Measurements from ENCODE around the gene CDK5RAP3. TPM values are rescaled to one million over a fixed set of nuclear protein-coding genes. Genes with fewer than 3 reads are reported as not detected.

CDK5RAP3 gene
- total RNA-seq, 1 experiment from 2014 or later: 255 TPM

DNA sequence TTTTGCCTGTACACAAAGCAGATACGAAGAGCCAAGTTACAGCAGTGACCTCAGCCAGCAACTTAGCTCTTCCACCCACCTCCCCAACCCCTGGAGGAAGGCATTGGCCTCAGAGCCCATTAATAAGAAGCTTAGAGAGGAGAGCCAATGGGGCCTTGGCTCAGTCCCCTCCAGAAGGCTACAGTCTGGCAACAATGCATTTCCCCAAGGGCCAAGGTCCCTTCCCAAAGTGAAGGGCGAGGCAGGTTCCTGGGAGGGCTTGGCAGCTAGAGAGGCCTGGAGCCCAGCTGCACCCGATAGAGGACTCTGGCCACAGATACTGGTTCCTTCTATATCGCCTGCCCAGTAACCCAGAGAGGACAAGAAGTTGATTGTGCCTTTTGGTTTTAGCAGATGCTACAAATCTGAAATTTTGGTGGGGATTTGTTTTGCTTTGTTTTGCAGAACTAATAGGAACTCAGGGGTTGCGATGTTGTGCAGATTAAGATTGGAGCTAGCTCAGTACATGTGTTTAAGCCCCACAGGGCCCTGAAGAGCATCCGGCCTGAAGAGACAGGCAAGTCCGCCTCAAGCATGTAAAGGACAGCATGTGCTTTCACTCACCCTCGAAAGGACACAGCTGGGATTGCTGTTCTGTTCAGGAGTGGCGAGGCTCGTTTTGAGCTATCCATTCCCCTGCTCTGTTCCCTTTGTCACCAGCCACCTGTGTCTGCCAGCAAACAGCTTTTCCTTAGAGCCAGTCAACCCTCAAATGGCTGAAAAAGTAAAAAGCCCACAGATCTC, 41.5 kb upstream of the CDK5RAP3 start:
- TF ChIP-seq EGR1 (IDR thresholded peaks at IDR 0.05; ENCODE audit: low read depth) (no peak), SRF (IDR thresholded peaks at IDR 0.05; ENCODE audit: low read depth) (no peak), ZFX (IDR thresholded peaks at IDR 0.05) (no peak), ZNF274 (IDR thresholded peaks at IDR 0.05; ENCODE audit: low read depth, low read length) (no peak), SP1 (IDR thresholded peaks at IDR 0.05; ENCODE audit: low read depth) (no peak)
- TF ChIP-seq, protein P1, sequence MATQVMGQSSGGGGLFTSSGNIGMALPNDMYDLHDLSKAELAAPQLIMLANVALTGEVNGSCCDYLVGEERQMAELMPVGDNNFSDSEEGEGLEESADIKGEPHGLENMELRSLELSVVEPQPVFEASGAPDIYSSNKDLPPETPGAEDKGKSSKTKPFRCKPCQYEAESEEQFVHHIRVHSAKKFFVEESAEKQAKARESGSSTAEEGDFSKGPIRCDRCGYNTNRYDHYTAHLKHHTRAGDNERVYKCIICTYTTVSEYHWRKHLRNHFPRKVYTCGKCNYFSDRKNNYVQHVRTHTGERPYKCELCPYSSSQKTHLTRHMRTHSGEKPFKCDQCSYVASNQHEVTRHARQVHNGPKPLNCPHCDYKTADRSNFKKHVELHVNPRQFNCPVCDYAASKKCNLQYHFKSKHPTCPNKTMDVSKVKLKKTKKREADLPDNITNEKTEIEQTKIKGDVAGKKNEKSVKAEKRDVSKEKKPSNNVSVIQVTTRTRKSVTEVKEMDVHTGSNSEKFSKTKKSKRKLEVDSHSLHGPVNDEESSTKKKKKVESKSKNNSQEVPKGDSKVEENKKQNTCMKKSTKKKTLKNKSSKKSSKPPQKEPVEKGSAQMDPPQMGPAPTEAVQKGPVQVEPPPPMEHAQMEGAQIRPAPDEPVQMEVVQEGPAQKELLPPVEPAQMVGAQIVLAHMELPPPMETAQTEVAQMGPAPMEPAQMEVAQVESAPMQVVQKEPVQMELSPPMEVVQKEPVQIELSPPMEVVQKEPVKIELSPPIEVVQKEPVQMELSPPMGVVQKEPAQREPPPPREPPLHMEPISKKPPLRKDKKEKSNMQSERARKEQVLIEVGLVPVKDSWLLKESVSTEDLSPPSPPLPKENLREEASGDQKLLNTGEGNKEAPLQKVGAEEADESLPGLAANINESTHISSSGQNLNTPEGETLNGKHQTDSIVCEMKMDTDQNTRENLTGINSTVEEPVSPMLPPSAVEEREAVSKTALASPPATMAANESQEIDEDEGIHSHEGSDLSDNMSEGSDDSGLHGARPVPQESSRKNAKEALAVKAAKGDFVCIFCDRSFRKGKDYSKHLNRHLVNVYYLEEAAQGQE (IDR thresholded peaks at IDR 0.05; ENCODE audit: low read depth): no peak
- TF ChIP-seq, protein P2, sequence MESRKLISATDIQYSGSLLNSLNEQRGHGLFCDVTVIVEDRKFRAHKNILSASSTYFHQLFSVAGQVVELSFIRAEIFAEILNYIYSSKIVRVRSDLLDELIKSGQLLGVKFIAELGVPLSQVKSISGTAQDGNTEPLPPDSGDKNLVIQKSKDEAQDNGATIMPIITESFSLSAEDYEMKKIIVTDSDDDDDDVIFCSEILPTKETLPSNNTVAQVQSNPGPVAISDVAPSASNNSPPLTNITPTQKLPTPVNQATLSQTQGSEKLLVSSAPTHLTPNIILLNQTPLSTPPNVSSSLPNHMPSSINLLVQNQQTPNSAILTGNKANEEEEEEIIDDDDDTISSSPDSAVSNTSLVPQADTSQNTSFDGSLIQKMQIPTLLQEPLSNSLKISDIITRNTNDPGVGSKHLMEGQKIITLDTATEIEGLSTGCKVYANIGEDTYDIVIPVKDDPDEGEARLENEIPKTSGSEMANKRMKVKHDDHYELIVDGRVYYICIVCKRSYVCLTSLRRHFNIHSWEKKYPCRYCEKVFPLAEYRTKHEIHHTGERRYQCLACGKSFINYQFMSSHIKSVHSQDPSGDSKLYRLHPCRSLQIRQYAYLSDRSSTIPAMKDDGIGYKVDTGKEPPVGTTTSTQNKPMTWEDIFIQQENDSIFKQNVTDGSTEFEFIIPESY (IDR thresholded peaks at IDR 0.05; ENCODE audit: extremely low read depth, insufficient replicate concordance, low read length): no peak

More for the DNA sequence above, 41.5 kb upstream of the CDK5RAP3 start:
- ChIA-PET RAD21 (ENCODE audit: low non-redundant PET in 1 of 2, low total read pairs in 2 of 2, uncharacterized antibody in 2 of 2, unreplicated experiment in 2 of 2) (no interaction called here), CTCF (interaction anchor here (1.2 to 3.8 kb wide), 2 partner anchors 17 to 41 kb away, joined by 3 to 15 read pairs; partner anchors contain the start of gene CDK5RAP3), POLR2A (interaction anchor here (1.1 kb wide), 1 partner anchor 34 kb away, joined by 6 read pairs; the partner anchor contains the start of gene SP2)
- intact Hi-C loops (cut with micrococcal nuclease): no loop called here
- H3K36me3 ChIP-seq (ENCODE audit: control insufficient read depth in 1 of 2, insufficient read depth in 2 of 2, low read length in 2 of 2): peaks cover 0 to 7% of the 10 kb centered on the region in 2 experiments; a peak in 2 of 4 replicates
- ATAC-seq: no peak
- no peaks in the 10 kb centered on the region for H3K9me2 ChIP-seq (ENCODE audit: insufficient read depth)
- BruUV-seq (replicated peaks): no TSS peak
- no peaks in the 10 kb centered on the region for H3K9me3 ChIP-seq (ENCODE audit: control insufficient read depth in 1 of 2, insufficient read depth in 1 of 2, low read depth in 1 of 2, low read length in 2 of 2)
- H3K9ac ChIP-seq (ENCODE audit: low read length): no peak overlapping the region
- H3K4me1 ChIP-seq (ENCODE audit: control insufficient read depth in 1 of 2, insufficient read depth in 2 of 2, low read length in 2 of 2): peaks cover 12 to 24% of the 10 kb centered on the region in 2 experiments
- H2AFZ ChIP-seq (ENCODE audit: low read depth, low read length, poor library complexity, severe bottlenecking): no peak overlapping the region
- H3K4me2 ChIP-seq (ENCODE audit: low read length): no peak overlapping the region
- H3K27me3 ChIP-seq (ENCODE audit: insufficient read depth, low read length): no peaks in the 10 kb centered on the region
- no peak overlapping the region for H3K4me3 ChIP-seq (replicated peaks in 1 of 2; ENCODE audit: low read depth in 1 of 2, low read length in 2 of 2)
- no peak overlapping the region for H3K27ac ChIP-seq (ENCODE audit: low read depth, low read length)
- H3K79me2 ChIP-seq (ENCODE audit: insufficient read depth, low read length): no peaks in the 10 kb centered on the region
- no peak for DNase-seq (ENCODE audit: low read depth, low spot score)
- H4K20me1 ChIP-seq (ENCODE audit: insufficient read depth): no peaks in the 10 kb centered on the region

Measured in HCT116 (cell line).